HG03469 (cell line): ENCODE results near the gene RNF166.
"Not testable (repeated sequence)": the region's sequence is repeated elsewhere in the genome, so short reads cannot be mapped to it uniquely, and the experiment has no call there.

Source experiments
- ATAC-seq: cut with Tn5 transposase; IDR thresholded peaks from one replicate; pipeline ENCODE4 v1.9.1; 2021; ENCODE audit warnings: mild to moderate bottlenecking, moderate library complexity, moderate number of reproducible peaks; ENCODE audit not compliant: unreplicated experiment

Gene RNF166

DNA sequence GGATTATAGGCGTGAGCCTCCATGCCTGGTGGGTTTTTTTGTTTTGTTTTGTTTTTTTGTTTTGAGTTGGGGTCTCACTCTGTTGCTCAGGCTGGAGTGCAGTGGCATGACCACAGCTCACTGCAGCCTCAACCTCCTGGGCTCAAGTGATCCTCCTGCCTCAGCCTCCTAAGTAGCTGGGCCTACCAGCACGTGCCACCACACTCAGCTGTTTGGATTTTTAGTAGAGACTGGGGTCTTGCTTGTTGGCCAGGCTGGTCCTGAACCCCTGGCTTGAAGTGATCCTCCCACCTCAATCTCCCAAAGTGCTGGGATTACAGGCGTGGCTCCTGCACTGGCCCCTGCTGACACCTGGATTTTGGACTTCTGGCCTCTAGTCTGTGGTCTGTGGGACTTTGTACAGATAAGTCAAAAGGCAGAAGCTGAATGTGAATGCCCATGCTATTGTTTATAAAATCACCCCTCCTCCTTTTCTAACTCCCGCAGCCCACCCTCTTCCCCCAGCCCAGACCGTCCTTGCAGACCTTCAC, 25.6 kb downstream of the RNF166 start:
- no peak for ATAC-seq

DNA sequence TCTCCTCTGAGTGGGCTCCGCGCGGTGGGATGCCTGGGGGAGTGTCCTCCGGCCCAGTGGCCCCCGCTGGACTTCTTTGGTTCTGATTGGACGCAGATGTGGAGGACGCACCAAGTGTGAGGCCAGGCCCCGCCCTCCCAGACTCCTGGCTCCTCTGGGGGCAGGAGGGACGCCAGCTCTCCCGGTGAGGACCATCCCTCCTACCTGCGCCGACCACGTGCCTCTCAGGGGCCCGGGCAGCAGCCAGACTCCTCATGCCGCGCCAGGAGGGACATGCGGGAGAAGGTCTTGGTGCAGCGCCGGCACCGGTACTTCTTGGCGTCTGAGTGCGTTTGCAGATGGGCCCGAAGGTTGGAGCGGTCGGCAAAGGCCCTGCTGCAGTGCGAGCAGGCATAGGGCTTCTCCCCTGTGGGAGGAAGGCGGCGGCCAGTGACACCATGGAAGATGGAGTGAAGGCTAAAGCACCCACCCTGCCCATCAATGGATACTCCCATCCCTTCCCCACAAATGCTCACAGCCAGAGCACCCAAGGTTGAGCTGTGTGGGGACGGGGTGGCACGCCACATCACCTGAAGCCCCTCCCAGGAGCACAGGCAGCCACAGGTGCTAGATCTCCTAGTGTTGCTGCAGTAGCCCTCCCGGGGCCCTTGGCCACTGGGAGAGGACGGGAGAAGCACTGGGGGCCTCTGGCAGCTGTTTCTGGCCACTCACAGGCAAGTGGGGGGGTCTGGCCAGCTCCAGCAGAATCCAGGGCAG, 27.8 kb downstream of the RNF166 start:
- no peak for ATAC-seq

GRCh38 chr16:88677721-88678120, 28.5 kb downstream of the RNF166 start:
- ATAC-seq, result no peak

DNA sequence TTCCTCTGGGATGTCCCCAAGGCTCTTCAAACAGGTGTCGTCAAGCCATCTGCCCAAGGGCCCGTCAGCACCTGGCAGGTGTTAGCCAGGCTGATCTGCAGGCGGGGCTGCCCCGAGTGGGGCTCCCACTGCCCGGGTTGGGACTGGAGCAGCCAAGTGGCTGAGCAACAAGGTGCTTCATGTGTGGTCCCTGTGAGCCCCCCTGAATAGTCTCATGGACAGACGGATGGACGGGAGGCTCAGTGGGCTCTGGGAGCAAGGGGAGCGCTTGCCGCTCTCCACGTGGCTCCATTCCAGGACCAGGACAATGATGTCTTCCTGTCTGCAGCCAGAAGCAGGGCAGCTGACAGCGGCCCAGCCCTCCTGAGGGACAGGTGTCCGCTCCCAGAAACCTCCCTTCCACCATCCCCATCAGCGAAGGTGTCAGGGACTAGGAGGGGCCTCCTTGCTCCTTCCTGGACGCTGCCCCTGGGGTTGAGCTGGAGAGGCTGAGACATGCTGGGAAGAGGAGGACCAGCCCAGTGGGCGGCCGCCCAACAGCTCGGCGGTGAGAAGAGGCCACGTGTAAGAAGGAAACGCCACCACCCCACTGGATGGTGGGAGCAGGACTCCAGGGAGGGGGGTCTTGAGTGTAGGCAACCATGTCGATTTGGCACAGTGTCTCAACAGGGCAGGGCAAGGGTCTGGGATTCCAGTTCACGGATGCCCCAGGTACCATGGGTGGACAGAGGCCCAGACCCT, 29.5 kb downstream of the RNF166 start:
- no peak for ATAC-seq

- no peak for ATAC-seq
Measured at GRCh38 chr16:88673716-88674379, 32.4 kb downstream of the RNF166 start.

- no peak for ATAC-seq
Measured at GRCh38 chr16:88672776-88673175, 33.4 kb downstream of the RNF166 start.

DNA sequence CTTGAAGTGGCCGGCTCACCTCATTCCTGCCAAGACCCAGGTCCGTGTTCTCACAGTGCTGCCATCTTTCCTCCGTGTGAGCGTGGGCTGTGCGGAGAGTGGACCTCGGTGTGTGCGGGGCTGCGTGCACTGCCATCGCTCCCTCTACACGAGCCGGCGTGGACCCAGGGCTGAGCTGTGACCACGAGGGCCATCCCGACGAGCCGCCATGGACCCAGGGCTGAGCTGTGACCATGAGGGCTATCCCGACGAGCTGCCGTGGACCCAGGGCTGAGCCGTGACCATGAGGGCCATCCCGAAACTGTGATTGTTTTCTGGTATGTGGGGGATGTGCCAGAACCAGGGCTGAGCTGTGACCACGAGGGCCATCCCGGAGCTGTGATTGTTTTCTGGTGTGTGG, 34.4 kb downstream of the RNF166 start:
- ATAC-seq, result no peak

- ATAC-seq, result no peak
Measured at GRCh38 chr16:88669980-88670379, 36.2 kb downstream of the RNF166 start.

GRCh38 chr16:88669493-88669892, 36.7 kb downstream of the RNF166 start:
- ATAC-seq, result not testable (repeated sequence)

DNA sequence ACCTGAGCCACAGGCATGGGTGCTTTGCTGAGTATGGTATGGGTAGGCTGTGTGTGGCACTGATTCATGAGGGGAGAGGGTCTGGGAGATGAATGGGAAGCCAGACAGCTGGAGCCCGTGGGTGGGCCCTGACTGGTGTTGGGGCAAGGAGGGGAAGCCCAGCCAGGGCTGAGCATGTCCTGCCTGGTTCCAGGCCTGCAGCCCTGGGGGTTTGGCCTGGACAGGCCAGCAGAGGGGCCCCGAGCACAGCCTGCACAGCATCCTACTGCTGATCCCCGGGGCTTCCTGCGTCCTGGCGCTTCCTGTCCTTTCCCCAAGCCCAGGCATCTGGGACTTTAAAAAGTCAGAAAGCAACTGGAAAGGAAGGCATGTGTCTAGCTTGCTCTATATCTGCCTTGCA, 38.7 kb downstream of the RNF166 start:
- ATAC-seq, result no peak

DNA sequence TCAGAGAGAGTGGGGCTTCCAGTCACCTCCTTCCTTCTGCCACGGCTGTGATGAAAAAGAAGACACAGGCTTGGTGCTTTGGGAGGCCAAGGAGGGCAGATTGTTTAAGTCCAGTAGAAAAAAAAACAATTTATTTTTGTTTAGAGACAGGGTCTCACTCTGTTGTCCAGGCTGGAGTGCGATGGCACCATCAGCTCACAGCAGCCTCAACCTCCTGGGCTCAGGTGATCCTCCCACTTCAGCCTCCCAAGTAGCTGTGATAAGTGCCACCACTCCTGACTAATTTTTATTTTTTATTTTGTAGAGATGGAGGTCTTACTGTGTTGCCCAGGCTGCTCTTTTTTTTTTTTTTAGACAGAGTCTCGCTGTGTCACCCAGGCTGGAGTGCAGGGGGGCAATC, 40.6 kb downstream of the RNF166 start:
- ATAC-seq, result no peak

GRCh38 chr16:88665148-88665547, 41.1 kb downstream of the RNF166 start:
- ATAC-seq, result no peak

- peak; percentile 88 for ATAC-seq
Measured at GRCh38 chr16:88662843-88663606, 43.2 kb downstream of the RNF166 start, which contains the start of gene MVD. MVD (minus strand) TSS chr16:88663091; CDS start chr16:88663080, 11 bp downstream.

DNA sequence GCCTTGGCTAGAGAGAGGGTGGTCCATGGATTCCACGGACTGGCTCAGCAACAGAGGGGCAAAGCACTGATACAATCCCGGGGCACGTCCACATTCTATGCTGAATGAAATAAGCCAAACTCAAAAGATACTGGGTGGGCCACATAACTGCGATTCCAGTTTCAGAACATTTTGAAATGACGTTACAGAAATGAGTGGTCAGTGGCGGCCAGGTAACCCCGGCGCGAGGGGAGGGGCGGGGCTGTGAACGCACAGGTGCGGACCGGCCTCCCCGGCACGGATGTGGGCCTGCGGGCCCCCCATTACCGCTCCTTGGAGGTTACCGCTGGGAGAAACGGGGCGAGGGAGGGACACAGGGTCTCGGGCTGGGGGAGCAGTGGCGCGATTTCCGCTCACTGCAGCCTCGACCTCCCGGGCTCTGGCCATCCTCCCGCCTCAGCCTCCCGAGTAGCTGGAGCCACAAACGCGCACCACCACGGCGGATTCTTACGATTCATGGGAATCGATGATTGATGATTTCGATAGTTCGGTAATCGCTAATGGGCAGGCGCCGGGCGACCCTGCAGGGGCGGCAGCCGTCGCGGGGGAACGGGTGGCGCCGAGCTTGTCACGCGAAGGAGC, 43.9 kb downstream of the RNF166 start:
- no peak for ATAC-seq

DNA sequence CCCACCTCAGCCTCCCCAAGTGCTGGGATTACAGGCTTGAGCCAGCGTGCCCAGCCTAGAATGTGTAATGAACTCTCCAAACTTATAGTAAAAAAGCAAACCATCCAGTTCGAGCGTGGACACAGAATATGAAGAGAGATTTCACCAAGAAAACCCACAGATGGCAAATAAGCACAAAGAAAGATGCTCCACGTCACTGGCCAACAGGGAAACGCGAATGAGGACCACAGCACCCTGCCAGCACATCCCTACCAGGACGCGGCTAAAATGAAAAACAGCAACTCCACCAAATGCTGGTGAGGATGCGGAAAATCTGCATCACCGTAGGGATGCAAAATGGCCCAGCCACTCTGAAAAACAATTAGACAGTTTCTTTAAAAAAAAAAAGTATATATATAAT, 44.7 kb downstream of the RNF166 start:
- ATAC-seq, result no peak

- no peak for ATAC-seq
Measured at GRCh38 chr16:88659160-88659559, 47.0 kb downstream of the RNF166 start.

- ATAC-seq, result no peak
Measured at GRCh38 chr16:88658714-88659113, 47.5 kb downstream of the RNF166 start.

GRCh38 chr16:88657371-88657770, 48.8 kb downstream of the RNF166 start:
- no peak for ATAC-seq

DNA sequence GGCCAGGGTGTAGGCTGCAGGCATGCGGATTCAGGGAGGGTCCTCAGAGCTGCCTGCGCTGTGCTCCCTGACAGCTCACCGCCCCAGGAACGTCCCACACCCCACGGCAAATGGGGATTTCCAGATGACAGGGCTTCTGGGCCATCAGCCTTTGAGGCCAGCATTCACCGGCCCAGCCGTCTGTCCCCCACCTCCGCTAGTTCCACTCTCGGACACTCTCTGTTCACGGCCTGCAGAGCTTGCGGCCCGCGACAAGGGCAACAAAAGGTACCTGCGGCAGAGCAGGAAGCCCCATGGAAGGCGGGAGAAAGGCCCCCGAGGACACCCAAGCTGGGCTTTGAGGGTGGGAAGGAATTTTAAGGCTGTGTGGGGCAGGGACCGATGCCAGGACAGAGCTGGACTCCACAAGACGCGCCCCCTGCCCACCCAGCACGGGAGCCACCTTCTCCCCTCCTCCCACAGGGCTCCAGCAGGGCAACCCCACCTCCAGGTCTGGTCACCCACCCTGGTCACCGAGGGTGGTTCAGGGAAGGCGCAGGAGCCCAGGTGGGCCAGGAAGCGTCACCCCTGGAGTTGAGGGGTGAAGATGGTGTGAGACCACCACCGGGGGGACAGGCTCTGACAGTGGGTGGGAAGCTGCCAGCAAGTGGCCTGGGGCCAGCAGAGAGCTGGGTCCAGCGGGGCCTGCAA, 49.8 kb downstream of the RNF166 start:
- ATAC-seq, result no peak
